GM23338 (cell line): ENCODE results near the gene GPX7. TPM values are rescaled to one million over a fixed set of nuclear protein-coding genes. Genes with fewer than 3 reads are reported as not detected.

Experiments used
- ATAC-seq: fragments of 200-7000 bp; cut with Tn5 transposase; 3 replicates; pipeline ENCODE4 v1.9.1; 2020
- DNase-seq: peaks from one replicate; pipeline ENCODE4 v3.0.0-alpha.2; 2015; ENCODE audit warnings: low spot score
- H2AFZ ChIP-seq: fragments of 200-600 bp; sonication (generic); 2 replicates; pipeline ENCODE4 v1.8.0; 2016; ENCODE audit warnings: antibody characterized with exemption, mild to moderate bottlenecking, moderate library complexity
- H3F3A ChIP-seq: fragments of 200-600 bp; sonication (generic); replicated peaks from 2 replicates; pipeline ENCODE4 v1.8.0; 2017; ENCODE audit warnings: antibody characterized with exemption, mixed run types, low read depth
- H3K27ac ChIP-seq: fragments of 200-600 bp; sonication (generic); 2 replicates; pipeline ENCODE4 v1.6.1; 2016; ENCODE audit warnings: low read depth
- H3K27me3 ChIP-seq: fragments of 200-600 bp; sonication (generic); 2 replicates; pipeline ENCODE4 v1.8.0; 2016; ENCODE audit warnings: mild to moderate bottlenecking, mixed run types, moderate library complexity; ENCODE audit not compliant: insufficient read depth
- H3K36me3 ChIP-seq: fragments of 200-600 bp; sonication (generic); 2 replicates; pipeline ENCODE4 v1.8.0; 2016; ENCODE audit warnings: mild to moderate bottlenecking; ENCODE audit not compliant: insufficient read depth
- H3K4me1 ChIP-seq: fragments of 200-600 bp; sonication (generic); 2 replicates; pipeline ENCODE4 v1.8.0; 2016; ENCODE audit warnings: mild to moderate bottlenecking, moderate library complexity; ENCODE audit not compliant: insufficient read depth
- H3K4me2 ChIP-seq: fragments of 200-600 bp; sonication (generic); 2 replicates; pipeline ENCODE4 v1.7.1; 2017; ENCODE audit warnings: mixed run types
- H3K4me3 ChIP-seq: fragments of 200-600 bp; sonication (generic); 2 replicates; pipeline ENCODE4 v1.6.1; 2016; ENCODE audit warnings: mixed run types
- H3K79me2 ChIP-seq: fragments of 200-600 bp; sonication (generic); replicated peaks from 2 replicates; pipeline ENCODE4 v1.8.0; 2017; ENCODE audit warnings: mild to moderate bottlenecking; ENCODE audit not compliant: insufficient read depth
- H3K9me2 ChIP-seq: fragments of 200-600 bp; sonication (generic); 2 replicates; pipeline ENCODE4 v1.8.0; 2017; ENCODE audit not compliant: insufficient read depth
- H4K20me1 ChIP-seq: fragments of 200-600 bp; sonication (generic); replicated peaks from 2 replicates; pipeline ENCODE4 v1.8.0; 2017; ENCODE audit warnings: mild to moderate bottlenecking; ENCODE audit not compliant: insufficient read depth
- H3K27ac Mint-ChIP-seq: 2 replicates; pipeline ENCODE4 v1.8.0; 2020; ENCODE audit warnings: inconsistent platforms, mild to moderate bottlenecking, moderate library complexity, mixed read lengths
- H3K27me3 Mint-ChIP-seq: 3 replicates; pipeline ENCODE4 v1.8.0; 2022; ENCODE audit warnings: low read depth, mild to moderate bottlenecking, moderate library complexity, mixed read lengths, inconsistent platforms; ENCODE audit not compliant: insufficient read depth, poor library complexity
- H3K36me3 Mint-ChIP-seq: 3 replicates; pipeline ENCODE4 v1.8.0; 2021; ENCODE audit warnings: low read depth, mild to moderate bottlenecking, inconsistent platforms, moderate library complexity, mixed read lengths
- H3K4me1 Mint-ChIP-seq: 3 replicates; pipeline ENCODE4 v1.8.0; 2020; ENCODE audit warnings: mild to moderate bottlenecking, inconsistent platforms, mixed read lengths
- H3K4me3 Mint-ChIP-seq: 3 replicates; pipeline ENCODE4 v1.8.0; 2021; ENCODE audit warnings: moderate library complexity, mild to moderate bottlenecking, inconsistent platforms, mixed read lengths
- H3K9me3 Mint-ChIP-seq: 3 replicates; pipeline ENCODE4 v1.8.0; 2020; ENCODE audit warnings: moderate library complexity, mild to moderate bottlenecking, inconsistent platforms, mixed read lengths
- CREB1 ChIP-seq: fragments of 250-450 bp; sonication (Bioruptor Pico); IDR thresholded peaks from 2 replicates; pipeline ENCODE4 v1.5.0; 2020; ENCODE audit warnings: low read depth, mild to moderate bottlenecking, moderate library complexity
- ETS1 ChIP-seq: IDR thresholded peaks from 2 replicates; pipeline ENCODE4 v1.6.1; 2016; ENCODE audit warnings: antibody characterized with exemption
- EZH2 ChIP-seq: fragments of 200-600 bp; sonication (generic); IDR thresholded peaks from one replicate; pipeline ENCODE4 v1.8.0; 2017; ENCODE audit warnings: antibody characterized with exemption, mild to moderate bottlenecking, low read depth; ENCODE audit not compliant: unreplicated experiment
- EZH2phosphoT487 ChIP-seq: fragments of 200-600 bp; sonication (generic); IDR thresholded peaks from one replicate; pipeline ENCODE4 v1.8.1; 2018; ENCODE audit warnings: antibody characterized with exemption; ENCODE audit not compliant: unreplicated experiment
- JUNB ChIP-seq: IDR thresholded peaks from one replicate; pipeline ENCODE4 v1.6.1; 2016; ENCODE audit warnings: antibody characterized with exemption; ENCODE audit not compliant: unreplicated experiment
- NANOG ChIP-seq: IDR thresholded peaks from 2 replicates; pipeline ENCODE4 v1.6.1; 2016; ENCODE audit warnings: antibody characterized with exemption, borderline replicate concordance
- REST ChIP-seq: IDR thresholded peaks from one replicate; pipeline ENCODE4 v1.6.1; 2018; ENCODE audit warnings: antibody characterized with exemption; ENCODE audit not compliant: unreplicated experiment
- STAT1 ChIP-seq: IDR thresholded peaks from one replicate; pipeline ENCODE4 v1.6.1; 2016; ENCODE audit warnings: antibody characterized with exemption; ENCODE audit not compliant: unreplicated experiment
- ZNF114 ChIP-seq: fragments of 250-450 bp; sonication (Bioruptor Pico); IDR thresholded peaks from 2 replicates; pipeline ENCODE4 v1.5.0; 2020; ENCODE audit warnings: mild to moderate bottlenecking, moderate library complexity
- ZNF331 ChIP-seq: fragments of 250-450 bp; sonication (Bioruptor Pico); IDR thresholded peaks from 2 replicates; pipeline ENCODE4 v1.5.0; 2020; ENCODE audit warnings: low read depth, mild to moderate bottlenecking, moderate library complexity
- ZNF462 ChIP-seq: fragments of 250-450 bp; sonication (Bioruptor Pico); IDR thresholded peaks from 2 replicates; pipeline ENCODE4 v1.5.0; 2020; ENCODE audit warnings: mild to moderate bottlenecking, moderate library complexity
- polyA plus RNA-seq: library from polyadenylated mRNA; unstranded; fragments of >200 nt; fragmentation: Nextera tagmentation; extraction: Ambion mirVana; gene quantifications from 2 replicates; pipeline ENCODE4 v1.2.1, GENCODE V29; 2016
- total RNA-seq: library from RNA; depleted of rRNA; stranded (reverse); fragments of >200 nt; shearing (Covaris generic); gene quantifications from 2 replicates; pipeline ENCODE4 v1.2.3, GENCODE V29; 2014

The GPX7 gene
- total and polyA plus RNA-seq, 2 experiments from 2014 or later, result 12.8 to 20.9 TPM

GRCh38 chr1:52613636-52614373 is 11.6 kb downstream of the GPX7 start:
- Histone ChIP-seq H2AFZ (no peak overlapping the region; the same call in 1 of the 2 replicates), H3K9me2 (no peaks in the 10 kb centered on the region), H3K4me2 (peak overlapping the region; percentile 56; the same call in 1 of the 2 replicates), H3F3A (no peaks in the 10 kb centered on the region), H3K36me3 (no peaks in the 10 kb centered on the region), H3K4me3 (no peak overlapping the region), H3K4me1 (peaks cover 4% of the 10 kb centered on the region; the same call in 1 of the 2 replicates), H3K27me3 (no peaks in the 10 kb centered on the region), H4K20me1 (no peaks in the 10 kb centered on the region), H3K27ac (no peak overlapping the region), H3K79me2 (no peaks in the 10 kb centered on the region)
- H3K4me3 Mint-ChIP-seq, result no peak overlapping the region
- H3K36me3 Mint-ChIP-seq, result no peaks in the 10 kb centered on the region
- H3K27ac Mint-ChIP-seq, result no peak overlapping the region
- no peaks in the 10 kb centered on the region; the same call in 2 of the 3 replicates for H3K9me3 Mint-ChIP-seq
- ATAC-seq (peak; percentile 59), DNase-seq (no peak)
- peaks cover 7% of the 10 kb centered on the region for H3K27me3 Mint-ChIP-seq
- H3K4me1 Mint-ChIP-seq, result peaks cover 16% of the 10 kb centered on the region
- 0 out of 2 replicates have a peak, but pooled peaks have one; percentile 15 for TF ChIP-seq NANOG
- no peak for TF ChIP-seq ZNF114

- Histone ChIP-seq H2AFZ (no peak overlapping the region), H3K9me2 (no peaks in the 10 kb centered on the region), H3K27me3 (no peaks in the 10 kb centered on the region), H3K4me2 (no peak overlapping the region), H3K79me2 (no peaks in the 10 kb centered on the region), H3K4me1 (peaks cover 4% of the 10 kb centered on the region; the same call in 1 of the 2 replicates), H3K27ac (no peak overlapping the region), H4K20me1 (no peaks in the 10 kb centered on the region), H3K4me3 (no peak overlapping the region), H3K36me3 (no peaks in the 10 kb centered on the region), H3F3A (no peaks in the 10 kb centered on the region)
- Mint-ChIP-seq H3K4me1 (peaks cover 16% of the 10 kb centered on the region), H3K4me3 (no peak overlapping the region), H3K36me3 (no peaks in the 10 kb centered on the region), H3K27me3 (peaks cover 5% of the 10 kb centered on the region), H3K27ac (no peak overlapping the region), H3K9me3 (no peaks in the 10 kb centered on the region; the same call in 2 of the 3 replicates)
- DNase-seq (no peak), ATAC-seq (no peak)
- TF ChIP-seq STAT1 (no peak), REST (no peak), EZH2phosphoT487 (no peak), ETS1 (no peak), EZH2 (no peak), CREB1 (CRISPR knock-in tag) (no peak), ZNF114 (no peak), ZNF331 (CRISPR knock-in tag) (no peak), ZNF462 (no peak), JUNB (no peak)
Observed at GRCh38 chr1:52614671-52615070, 12.5 kb downstream of the GPX7 start.
